ENCODE measurements around the gene APOE.
A peak's percentile ranks its signal among the peaks of the same experiment; 100 is the strongest.
"Not testable (repeated sequence)": the region's sequence is repeated elsewhere in the genome, so short reads cannot be mapped to it uniquely, and the experiment has no call there.

The APOE gene

GRCh38 chr19:44886141-44886540 is 19.5 kb upstream of the APOE start:
- DNase-seq = no peak

GRCh38 chr19:44887648-44888047 is 17.9 kb upstream of the APOE start:
- no peak for DNase-seq

GRCh38 chr19:44888335-44888734 is 17.3 kb upstream of the APOE start:
- DNase-seq = not testable (repeated sequence)

GRCh38 chr19:44889830-44890365 is 15.7 kb upstream of the APOE start:
- no peak for DNase-seq

GRCh38 chr19:44890366-44891015 is 15.1 kb upstream of the APOE start:
- peak; percentile 100 for DNase-seq

GRCh38 chr19:44891016-44891882 is 14.3 kb upstream of the APOE start, which contains the start of gene TOMM40:
TOMM40 (plus strand) TSS chr19:44891254; CDS start chr19:44891416, 162 bp downstream.
- no peak for DNase-seq

GRCh38 chr19:44892932-44893331 is 12.7 kb upstream of the APOE start:
- DNase-seq = no peak

GRCh38 chr19:44893332-44894051 is 12.1 kb upstream of the APOE start:
- DNase-seq = no peak

- DNase-seq = no peak
Measured at GRCh38 chr19:44894052-44894400, 11.6 kb upstream of the APOE start.

- DNase-seq = no peak
Measured at GRCh38 chr19:44894946-44895345, 10.7 kb upstream of the APOE start.

GRCh38 chr19:44897835-44898234 is 7.8 kb upstream of the APOE start:
- no peak for DNase-seq

GRCh38 chr19:44900328-44901244 is 5.0 kb upstream of the APOE start:
- no peak for DNase-seq

- no peak for DNase-seq
Measured at GRCh38 chr19:44903216-44903601, 2.4 kb upstream of the APOE start.

- peak; percentile 56 for DNase-seq
Measured at GRCh38 chr19:44903602-44904425, 1.8 kb upstream of the APOE start.

- no peak for DNase-seq
Measured at GRCh38 chr19:44904426-44904994, 1.1 kb upstream of the APOE start.

- no peak for DNase-seq
Measured at GRCh38 chr19:44907613-44908012, 2.0 kb downstream of the APOE start.

GRCh38 chr19:44908074-44908835 is 2.7 kb downstream of the APOE start:
- DNase-seq = no peak

- DNase-seq = no peak
Measured at GRCh38 chr19:44908836-44909261, 3.3 kb downstream of the APOE start.

GRCh38 chr19:44909775-44910174 is 4.2 kb downstream of the APOE start:
- DNase-seq = no peak

GRCh38 chr19:44911896-44912295 is 6.3 kb downstream of the APOE start:
- not testable (repeated sequence) for DNase-seq
